HCT116 (cell line): Measurements from ENCODE around the gene MSI2.

ENCODE experiments used
- EZH2 ChIP-seq: fragments of 200-600 bp; sonication (generic); IDR thresholded peaks from 2 replicates; pipeline ENCODE4 v1.6.1; 2017; ENCODE audit warnings: antibody characterized with exemption, mixed run types
- POLR2A ChIP-seq: IDR thresholded peaks from 2 replicates; pipeline ENCODE4 v1.7.0; 2011; ENCODE audit warnings: borderline replicate concordance; ENCODE audit not compliant: insufficient read depth, insufficient read length; ENCODE audit errors: extremely low read depth
- SIN3A ChIP-seq: IDR thresholded peaks from 2 replicates; pipeline ENCODE4 v1.6.1; 2012; ENCODE audit warnings: low read depth
- SP1 ChIP-seq: IDR thresholded peaks from 2 replicates; pipeline ENCODE4 v1.6.1; 2012; ENCODE audit warnings: low read depth
- ZNF274 ChIP-seq: fragments of 200-500 bp; sonication (Bioruptor generic); IDR thresholded peaks from 2 replicates; pipeline ENCODE4 v1.6.1; 2014; ENCODE audit warnings: mild to moderate bottlenecking, low read depth, low read length, inconsistent platforms
- TF ChIP-seq, protein P1 (sequence below), 3 experiments: fragments of 200-600 bp in 1 of 3; sonication (generic) in 1 of 3; IDR thresholded peaks in 2 of 3; conservative IDR thresholded peaks in 1 of 3; 2 replicates each; pipeline ENCODE4 v1.5.1; 2012 to 2017; ENCODE audit warnings: low read depth in 2 of 3, low read length in 2 of 3, antibody characterized with exemption in 1 of 3, borderline replicate concordance in 1 of 3, control low read depth in 1 of 3, mild to moderate bottlenecking in 1 of 3, mixed read lengths in 1 of 3, mixed run types in 1 of 3, moderate library complexity in 1 of 3; ENCODE audit not compliant: insufficient read depth in 1 of 3

DNA sequence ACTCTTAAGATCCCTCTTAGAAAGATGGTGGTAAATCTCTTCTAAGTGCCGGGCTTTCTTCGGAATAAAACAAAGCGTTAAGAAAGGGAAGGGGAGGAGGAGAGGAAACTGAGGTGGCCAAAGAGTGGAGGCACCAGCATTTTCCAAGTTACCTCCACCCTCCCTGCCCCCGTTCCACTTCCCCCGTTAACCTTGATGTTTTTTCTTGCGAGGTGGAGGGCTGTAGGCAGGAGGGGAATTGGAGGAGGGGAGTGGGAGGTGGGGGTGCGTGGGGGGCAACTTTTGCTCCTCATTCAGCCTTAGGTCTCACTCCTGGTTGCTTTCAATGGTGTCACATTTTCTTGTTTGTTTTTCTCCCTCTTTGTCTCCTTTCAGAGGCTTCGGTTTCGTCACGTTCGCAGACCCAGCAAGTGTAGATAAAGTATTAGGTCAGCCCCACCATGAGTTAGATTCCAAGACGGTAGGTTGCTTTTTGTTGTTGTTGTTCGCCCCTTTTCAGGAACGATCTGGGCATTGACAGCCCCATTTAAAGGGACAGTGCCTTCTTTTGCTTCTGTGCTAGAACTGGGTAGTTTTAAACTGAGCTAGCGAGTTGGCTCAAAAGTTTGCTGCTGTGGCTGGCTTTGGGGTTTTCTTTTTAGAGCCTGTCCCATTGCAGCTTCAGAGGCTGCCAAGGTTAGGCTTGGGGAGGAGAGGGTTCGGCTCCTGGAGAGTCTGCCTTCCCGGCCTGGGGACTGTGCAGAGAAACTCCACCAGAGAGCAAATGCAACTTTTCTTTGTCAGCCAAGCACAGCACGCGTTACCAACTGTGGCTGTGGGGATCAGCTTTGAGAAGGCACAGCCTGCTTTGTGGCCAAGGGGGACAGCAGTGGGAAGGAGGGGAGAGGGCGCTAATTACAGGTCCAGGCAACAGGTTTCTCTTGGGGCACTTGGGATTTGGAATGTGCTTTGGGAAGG lies 1.9 kb downstream of the MSI2 start:
- TF ChIP-seq ZNF274, result no peak
- no peak for TF ChIP-seq EZH2
- TF ChIP-seq, protein P1, sequence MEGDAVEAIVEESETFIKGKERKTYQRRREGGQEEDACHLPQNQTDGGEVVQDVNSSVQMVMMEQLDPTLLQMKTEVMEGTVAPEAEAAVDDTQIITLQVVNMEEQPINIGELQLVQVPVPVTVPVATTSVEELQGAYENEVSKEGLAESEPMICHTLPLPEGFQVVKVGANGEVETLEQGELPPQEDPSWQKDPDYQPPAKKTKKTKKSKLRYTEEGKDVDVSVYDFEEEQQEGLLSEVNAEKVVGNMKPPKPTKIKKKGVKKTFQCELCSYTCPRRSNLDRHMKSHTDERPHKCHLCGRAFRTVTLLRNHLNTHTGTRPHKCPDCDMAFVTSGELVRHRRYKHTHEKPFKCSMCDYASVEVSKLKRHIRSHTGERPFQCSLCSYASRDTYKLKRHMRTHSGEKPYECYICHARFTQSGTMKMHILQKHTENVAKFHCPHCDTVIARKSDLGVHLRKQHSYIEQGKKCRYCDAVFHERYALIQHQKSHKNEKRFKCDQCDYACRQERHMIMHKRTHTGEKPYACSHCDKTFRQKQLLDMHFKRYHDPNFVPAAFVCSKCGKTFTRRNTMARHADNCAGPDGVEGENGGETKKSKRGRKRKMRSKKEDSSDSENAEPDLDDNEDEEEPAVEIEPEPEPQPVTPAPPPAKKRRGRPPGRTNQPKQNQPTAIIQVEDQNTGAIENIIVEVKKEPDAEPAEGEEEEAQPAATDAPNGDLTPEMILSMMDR (IDR thresholded peaks at IDR 0.05 in 2 of 3, conservative IDR thresholded peaks at IDR 0.05 in 1 of 3; ENCODE audit: borderline replicate concordance in 1 of 3, insufficient read depth in 1 of 3, low read depth in 2 of 3, low read length in 2 of 3), result no peak
- no peak for TF ChIP-seq POLR2A
- TF ChIP-seq SIN3A, result no peak
- no peak for TF ChIP-seq SP1
